ENCODE measurements around the gene NUP50. TPM values are rescaled to one million over a fixed set of nuclear protein-coding genes. Genes with fewer than 3 reads are reported as not detected.

NUP50 gene
- total and polyA plus RNA-seq, 2 of the 13 experiments (the other 11 are each of a cell fraction or from before 2014, with no cell fraction given) = 14.2 to 52.4 TPM

GRCh38 chr22:45192701-45193187 is 29.0 kb downstream of the NUP50 start (continued):
- no peak for TF ChIP-seq ZNF562 (CRISPR knock-in tag; IDR thresholded peaks at IDR 0.05; ENCODE audit: borderline replicate concordance)
- TF ChIP-seq KLF16 (CRISPR knock-in tag; IDR thresholded peaks at IDR 0.05) = peak in 1 of 2 experiments; percentile 35; a peak in 1 of 4 replicates
- TF ChIP-seq NKX3-1 (CRISPR knock-in tag; IDR thresholded peaks at IDR 0.05) = no peak
- TF ChIP-seq ZNF224 (CRISPR knock-in tag; IDR thresholded peaks at IDR 0.05) = no peak
- TF ChIP-seq MED1 (CRISPR knock-in tag; IDR thresholded peaks at IDR 0.05) = no peak
- TF ChIP-seq MLLT10 (CRISPR knock-in tag; IDR thresholded peaks at IDR 0.05) = no peak
- TF ChIP-seq ZNF761 (CRISPR knock-in tag; conservative IDR thresholded peaks at IDR 0.05) = no peak
- no peak for TF ChIP-seq ZHX2 (IDR thresholded peaks at IDR 0.05; ENCODE audit: low read depth)
- no peak for TF ChIP-seq ZHX2 (CRISPR knock-in tag; IDR thresholded peaks at IDR 0.05; ENCODE audit: borderline replicate concordance)
- TF ChIP-seq ZNF343 (CRISPR knock-in tag; IDR thresholded peaks at IDR 0.05) = no peak
- TF ChIP-seq HCFC1 (IDR thresholded peaks at IDR 0.05; ENCODE audit: low read depth, low read length) = no peak
- no peak for TF ChIP-seq ZNF720 (CRISPR knock-in tag; IDR thresholded peaks at IDR 0.05)
- no peak for TF ChIP-seq FOXM1 (CRISPR knock-in tag; IDR thresholded peaks at IDR 0.05)
- 0 out of 2 replicates have a peak, but pooled peaks have one; percentile 26 for TF ChIP-seq HOXA3 (CRISPR knock-in tag; IDR thresholded peaks at IDR 0.05)
- no peak for TF ChIP-seq ZNF615 (CRISPR knock-in tag; IDR thresholded peaks at IDR 0.05; ENCODE audit: borderline replicate concordance)
- no peak for TF ChIP-seq GPN1 (CRISPR knock-in tag; IDR thresholded peaks at IDR 0.05; ENCODE audit: borderline replicate concordance)
- TF ChIP-seq ZNF703 (CRISPR knock-in tag; IDR thresholded peaks at IDR 0.05; ENCODE audit: borderline replicate concordance) = no peak
- no peak for TF ChIP-seq FOXK2 (IDR thresholded peaks at IDR 0.05)
- no peak for TF ChIP-seq ZNF275 (CRISPR knock-in tag; IDR thresholded peaks at IDR 0.05; ENCODE audit: borderline replicate concordance)
- TF ChIP-seq HMG20A (CRISPR knock-in tag; IDR thresholded peaks at IDR 0.05; ENCODE audit: borderline replicate concordance) = no peak
- no peak for TF ChIP-seq YY1 (IDR thresholded peaks at IDR 0.05; ENCODE audit: insufficient read depth, insufficient replicate concordance, low read depth, low read length)
